ENCODE measurements around the gene CDH6.

Gene CDH6

DNA sequence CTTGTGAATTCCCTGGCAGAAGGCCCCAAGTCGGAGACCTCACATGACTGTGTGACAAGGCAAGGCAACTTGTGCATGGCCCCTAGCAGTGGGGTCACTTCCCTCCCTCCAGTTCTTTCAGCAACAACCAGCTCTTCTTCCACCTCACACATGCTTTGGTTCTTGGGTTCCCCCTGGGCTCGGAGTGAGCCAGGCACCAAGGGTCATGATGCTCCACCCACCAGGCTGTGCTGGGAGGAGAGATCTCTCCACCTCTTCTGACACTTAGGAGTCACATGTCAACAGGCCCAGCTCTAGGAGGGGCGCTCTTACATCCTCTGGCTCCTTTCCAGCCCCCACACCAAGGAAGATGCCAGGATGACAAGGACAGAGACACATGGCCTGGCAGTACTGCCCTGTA, 56.7 kb downstream of the CDH6 start:
- DNase-seq (ENCODE audit: low read depth, low spot score): no peak

DNA sequence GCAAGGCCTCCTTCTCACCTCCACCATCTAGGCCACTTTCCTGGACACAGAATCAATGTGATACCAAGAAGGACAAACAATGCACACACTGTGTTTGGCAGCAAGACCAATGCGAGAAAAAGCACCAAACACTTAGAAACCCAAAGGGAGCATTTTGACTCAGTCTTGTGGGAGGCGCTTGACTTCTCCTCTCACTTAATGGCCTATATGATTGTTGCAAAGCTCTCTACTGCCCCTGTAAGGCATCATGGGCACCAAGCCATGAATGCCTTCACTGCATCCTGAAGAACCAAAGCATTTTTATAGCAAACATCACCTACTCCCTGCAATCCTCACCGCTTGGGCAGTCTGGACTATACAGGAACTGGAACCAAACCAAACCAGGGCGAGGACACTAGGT, 57.5 kb downstream of the CDH6 start:
- no peak for DNase-seq (ENCODE audit: low read depth, low spot score)

DNA sequence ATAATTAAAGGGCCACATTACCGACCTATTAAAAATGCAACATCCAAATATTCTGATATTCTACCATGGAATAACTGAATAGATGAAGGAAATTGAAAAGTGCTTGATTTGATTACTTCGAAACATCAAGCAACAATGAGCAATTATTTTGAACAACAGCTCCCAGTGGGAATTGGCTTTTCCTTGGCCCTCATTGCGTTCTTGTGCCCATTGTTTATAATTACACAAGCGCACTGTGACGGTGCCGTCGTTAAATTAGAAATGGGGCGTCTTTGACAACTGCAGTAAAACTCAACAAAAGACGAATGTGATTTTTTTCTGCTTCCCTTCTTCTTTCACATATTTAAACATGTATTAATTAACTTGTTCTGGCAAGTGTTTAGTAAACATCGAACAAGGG, 61.6 kb downstream of the CDH6 start:
- DNase-seq (ENCODE audit: low read depth, low spot score): no peak

DNA sequence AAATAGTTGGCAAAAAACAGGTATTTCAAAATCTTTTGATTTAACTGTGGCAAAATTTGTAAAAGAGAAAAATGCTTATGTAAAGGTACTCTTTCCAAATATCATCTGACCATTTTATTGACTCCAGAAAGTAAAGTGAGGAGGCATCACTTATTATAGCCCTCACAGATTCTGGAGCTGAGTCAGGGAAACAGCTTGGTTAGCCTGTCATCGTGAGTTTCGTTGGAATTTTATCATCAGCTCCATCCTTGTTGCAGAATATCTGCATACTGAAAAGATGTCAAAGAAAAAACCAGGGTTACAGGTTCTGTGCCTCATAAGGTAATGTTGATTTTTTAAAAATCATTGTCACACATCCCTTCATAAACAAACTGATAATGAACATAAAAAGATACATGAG, 74.8 kb downstream of the CDH6 start:
- DNase-seq (ENCODE audit: low read depth, low spot score): no peak

DNA sequence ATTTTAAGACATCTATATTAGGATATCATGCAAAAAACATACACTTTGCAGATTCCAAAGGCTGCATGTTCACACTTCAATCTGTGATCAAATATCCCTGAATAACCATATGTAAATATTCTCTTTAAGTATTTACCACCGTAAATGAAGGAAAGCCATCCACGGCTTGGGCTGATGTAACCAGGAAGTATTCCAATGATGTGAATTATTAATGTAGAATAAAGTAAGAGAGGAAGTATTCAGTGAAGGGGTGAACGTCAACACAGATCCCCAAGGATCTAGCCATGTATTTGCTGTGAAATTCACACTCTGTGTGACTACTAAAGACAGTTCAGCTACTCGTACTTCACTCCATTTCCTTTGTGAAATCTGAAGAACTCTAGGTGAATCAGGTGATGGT, 75.2 kb downstream of the CDH6 start:
- DNase-seq (ENCODE audit: low read depth, low spot score): no peak

DNA sequence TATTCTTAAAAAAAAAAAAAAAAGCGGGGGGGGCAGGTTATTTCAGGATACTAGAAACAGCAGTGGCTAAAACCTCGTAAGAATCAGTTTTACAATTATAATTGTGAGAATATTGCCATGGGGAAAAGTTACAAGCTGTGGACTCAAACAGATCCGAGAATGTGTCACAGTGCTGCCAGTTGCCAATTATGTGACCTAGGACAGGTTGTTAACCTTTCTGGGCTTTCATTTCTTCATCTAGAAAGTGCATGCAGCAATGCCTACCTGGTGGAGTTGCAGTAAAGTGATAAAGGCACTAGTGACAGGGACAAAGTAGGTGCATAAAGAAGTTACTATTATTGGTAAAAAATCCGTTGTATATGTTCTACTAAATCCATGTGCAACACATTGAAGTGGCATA, 75.8 kb downstream of the CDH6 start:
- no peak for DNase-seq (ENCODE audit: low read depth, low spot score)

DNA sequence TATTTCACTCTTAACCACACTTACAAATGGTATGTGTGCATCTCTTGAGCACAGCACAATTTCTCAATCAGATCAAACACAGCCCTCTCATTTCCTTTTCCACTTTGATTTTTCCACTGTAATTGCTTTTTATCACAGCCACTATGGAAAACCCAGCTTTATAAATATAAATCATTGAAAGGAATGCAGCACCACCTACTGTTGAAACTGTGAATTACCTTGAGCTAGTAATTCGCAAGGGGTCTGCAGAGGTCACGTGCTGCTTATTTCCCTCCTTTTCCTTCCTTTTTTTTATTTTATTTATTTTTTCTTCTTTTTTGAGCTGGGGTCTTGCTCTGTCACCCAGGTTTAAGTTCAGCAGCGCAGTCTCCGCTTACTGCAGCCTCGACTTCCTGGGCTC, 76.9 kb downstream of the CDH6 start:
- no peak for DNase-seq (ENCODE audit: low read depth, low spot score)

DNA sequence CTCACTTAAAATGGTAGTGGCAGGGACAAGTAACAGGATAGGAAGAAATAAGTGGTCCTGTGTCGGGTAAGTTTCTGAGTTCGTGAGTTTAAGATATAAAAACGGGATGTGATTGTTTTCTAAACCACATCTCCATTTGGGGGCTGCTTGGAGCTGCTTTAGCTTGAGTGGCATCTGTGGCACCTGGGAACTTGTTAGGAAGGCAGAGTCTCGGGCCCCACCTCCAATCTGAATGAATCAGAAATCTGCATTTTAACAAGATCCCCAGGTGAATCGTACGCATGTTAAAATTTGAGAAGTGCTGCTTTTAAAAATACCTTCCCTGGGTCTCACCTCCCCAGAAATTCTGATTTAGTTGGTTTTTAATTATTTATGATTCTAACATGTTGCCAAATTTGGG, 78.1 kb downstream of the CDH6 start:
- no peak for DNase-seq (ENCODE audit: low read depth, low spot score)

DNA sequence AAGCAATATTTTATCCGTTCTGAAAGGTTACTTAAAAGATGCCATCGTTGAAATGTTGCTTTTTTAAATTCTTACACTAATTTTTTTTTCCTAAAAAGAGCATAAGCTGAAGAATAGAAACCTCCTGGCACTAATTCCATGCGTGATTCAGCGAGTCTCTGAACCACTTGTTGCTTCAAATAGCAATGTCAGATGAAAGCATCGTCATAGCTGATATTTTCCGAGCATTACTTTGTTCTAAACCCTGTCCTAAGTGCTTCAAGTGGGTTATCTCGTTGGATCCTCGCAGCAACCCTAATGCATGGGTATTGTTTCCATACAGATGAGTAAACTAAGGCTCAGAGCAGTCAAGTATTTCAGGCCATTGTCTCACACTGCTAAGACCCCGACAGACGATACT, 79.7 kb downstream of the CDH6 start:
- DNase-seq (ENCODE audit: low read depth, low spot score): no peak

DNA sequence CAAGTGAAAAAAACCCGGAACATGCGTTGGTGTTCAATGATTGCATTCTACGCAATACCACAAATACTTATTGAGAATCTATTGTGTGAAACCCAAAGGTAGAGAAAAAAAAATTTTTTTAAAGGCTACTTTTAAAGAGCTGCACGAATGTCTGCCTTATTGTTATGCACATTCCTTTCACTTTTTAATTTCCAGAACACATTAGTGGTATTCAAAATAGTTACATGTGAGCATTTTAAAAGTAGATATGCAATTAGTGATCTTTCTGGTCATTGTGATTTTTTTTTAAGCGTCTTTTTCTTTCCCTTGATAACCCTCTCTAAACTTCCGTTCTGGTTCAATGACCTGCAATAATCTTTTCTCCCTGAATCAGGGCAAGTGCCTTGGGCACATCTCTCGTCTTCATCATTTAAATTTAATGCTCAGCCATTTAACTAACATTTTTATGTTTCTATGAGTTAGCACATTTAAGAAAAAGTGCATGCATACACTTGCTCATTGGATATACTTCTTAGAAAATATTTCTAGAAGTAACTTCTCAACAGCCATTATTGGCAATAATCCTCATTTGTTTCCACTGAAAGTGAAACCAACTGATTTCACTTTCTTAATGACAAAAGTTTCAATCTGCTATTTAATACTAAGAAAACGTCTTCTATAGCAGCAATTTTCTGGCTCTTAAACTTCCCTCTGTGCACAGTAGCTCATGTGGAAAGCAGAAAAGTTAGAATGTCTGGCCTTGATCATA, 80.3 kb downstream of the CDH6 start:
- no peak for DNase-seq (ENCODE audit: low read depth, low spot score)

DNA sequence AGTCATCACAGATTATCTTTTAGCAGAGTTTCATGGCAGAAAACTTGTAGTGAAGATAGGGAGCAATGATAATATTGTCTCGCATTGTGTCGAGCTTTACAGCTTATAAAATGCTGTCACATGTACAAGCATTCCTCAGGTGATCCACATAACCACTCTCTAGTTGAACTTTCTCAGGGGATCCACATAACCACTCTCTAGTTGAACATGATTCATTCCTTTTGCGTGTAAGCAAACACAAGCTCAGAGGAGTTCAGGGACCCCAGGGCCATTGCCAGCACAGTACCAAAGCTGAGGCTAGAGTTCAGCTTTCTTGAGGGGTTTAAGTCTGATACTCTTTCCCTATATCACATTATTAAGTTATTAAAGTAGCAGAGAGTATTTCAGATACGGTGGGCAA, 86.7 kb downstream of the CDH6 start:
- DNase-seq (ENCODE audit: low read depth, low spot score): no peak

DNA sequence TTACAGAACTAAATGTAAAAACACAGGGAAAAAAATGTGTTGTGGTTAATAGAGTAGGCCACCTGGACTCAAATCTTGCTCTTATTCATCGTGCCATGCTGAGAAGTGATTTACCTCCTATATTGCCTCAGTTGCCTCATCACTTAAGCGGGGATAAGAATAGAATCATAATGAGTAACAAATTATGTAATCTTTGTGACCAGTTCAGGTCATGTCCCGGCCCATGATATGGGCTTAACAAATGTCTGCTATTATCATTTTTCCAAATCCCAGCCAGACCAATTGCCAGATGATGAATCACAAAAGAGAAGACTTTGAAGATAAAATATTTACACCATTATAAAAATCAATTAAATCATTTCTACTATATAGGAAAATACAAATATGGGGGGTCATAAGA, 89.8 kb downstream of the CDH6 start:
- no peak for DNase-seq (ENCODE audit: low read depth, low spot score)

DNA sequence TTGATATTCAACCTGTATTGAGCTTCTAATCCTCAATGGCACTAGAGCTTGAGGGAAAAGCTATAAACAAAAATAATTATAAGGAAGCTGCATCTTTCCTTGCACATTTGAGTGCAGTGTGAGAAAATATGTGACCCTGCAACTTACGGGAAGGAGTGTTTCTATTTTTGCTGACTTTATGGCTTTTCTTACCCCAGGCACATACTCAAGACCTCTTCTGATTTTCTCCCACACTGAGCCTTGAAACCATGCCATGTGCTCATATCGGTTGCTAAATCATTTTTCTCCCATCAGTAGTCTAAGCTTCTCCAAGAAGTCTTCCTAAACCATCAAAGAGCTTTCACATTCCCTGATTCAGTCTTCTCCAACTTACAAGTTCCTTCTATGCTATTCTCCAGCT, 91.5 kb downstream of the CDH6 start:
- DNase-seq (ENCODE audit: low read depth, low spot score): no peak

DNA sequence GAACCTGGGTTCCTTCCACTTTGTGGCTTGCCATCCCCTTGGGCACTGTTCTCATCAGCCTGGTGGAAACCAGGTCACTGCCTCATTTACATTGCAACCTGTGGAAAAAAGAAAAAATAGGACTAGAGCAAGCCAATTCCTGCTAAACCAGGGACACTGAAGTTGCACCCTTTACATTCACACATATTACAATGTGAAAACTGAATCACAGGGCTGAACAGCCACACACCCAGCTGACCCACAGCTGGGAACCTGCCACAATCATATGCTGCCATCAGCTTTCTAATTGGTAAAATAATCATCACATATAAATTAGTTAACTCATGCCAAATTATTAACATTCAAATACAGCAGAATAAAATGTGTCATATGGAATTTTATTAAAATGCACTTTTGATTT, 94.5 kb downstream of the CDH6 start:
- DNase-seq (ENCODE audit: low read depth, low spot score): no peak

DNA sequence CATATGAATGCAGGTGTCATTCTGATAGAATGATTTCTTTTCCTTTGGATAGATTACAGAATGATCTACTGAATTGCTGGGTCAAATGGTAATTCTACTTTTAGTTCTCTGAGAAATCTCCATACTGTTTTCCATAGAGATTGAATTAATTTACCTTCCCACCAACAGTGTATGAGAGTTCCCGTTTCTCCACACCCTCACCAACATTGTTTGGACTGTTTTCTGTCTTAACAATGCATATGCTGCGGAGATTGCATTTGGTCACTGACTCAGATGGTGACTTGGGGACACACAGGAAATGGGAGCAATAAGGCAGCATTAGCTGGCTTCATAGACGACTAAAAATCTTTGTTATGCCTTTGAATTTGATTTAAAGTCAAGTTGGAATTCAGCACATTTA, 95.9 kb downstream of the CDH6 start:
- DNase-seq (ENCODE audit: low read depth, low spot score): no peak

DNA sequence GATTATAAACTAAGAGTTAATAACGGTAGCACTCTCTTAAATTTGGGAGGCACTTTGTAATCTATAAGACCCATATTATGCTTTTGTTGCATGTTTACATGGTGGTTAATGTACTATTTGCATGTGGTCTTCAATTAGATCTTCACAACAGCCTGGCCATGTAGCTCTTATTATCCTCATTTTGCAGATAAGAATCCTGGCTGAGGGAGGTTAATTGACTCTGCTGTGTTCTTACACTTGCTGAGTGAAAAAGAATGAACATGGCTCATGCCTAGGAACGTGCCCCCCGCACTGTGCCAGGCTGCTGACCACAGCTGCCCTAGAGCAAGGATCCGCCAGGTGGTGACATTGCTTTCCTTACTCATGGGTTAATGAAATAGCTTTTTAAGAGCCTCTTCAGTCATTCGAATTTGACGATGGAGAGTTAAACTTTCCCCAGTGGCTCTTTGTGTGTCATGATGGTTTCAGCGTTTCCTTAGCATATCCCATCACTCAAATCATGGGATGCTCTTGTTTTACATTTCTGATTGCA, 97.9 kb downstream of the CDH6 start:
- no peak for DNase-seq (ENCODE audit: low read depth, low spot score)

DNA sequence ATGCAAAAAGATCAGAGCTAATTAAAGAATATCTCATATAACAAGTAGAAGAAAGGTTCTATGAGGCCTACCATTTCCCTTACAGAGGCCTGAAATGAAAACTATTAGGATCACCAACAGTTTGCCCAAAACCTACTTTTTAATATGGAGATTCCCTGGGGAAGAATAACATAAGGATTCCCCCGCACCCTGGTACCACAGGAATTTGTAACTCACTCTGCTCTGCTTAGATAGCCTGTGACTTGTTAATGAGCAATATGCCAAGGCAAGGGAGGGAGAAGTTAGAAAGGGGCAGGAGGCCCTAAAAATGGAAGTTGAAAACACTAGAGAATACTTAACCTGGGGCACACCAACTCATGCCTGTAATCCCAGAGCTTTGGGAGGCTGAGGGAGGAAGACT, 107.0 kb downstream of the CDH6 start:
- no peak for DNase-seq (ENCODE audit: low read depth, low spot score)

DNA sequence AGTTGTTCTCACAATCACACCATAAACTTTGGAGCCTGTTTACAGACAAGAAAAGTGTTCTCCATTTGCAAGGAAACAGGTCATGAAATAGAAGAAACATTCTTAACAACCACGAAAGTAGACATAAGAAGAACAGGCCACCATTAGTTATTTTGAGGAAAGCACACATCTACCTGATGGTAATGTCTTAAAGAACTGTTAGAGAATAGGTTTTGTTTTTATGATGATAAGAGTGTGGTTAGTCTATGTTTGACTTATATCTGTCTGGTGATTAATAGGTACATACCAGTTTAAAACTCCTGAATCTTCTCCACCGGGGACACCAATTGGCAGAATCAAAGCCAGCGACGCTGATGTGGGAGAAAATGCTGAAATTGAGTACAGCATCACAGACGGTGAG, 108.3 kb downstream of the CDH6 start:
- no peak for DNase-seq (ENCODE audit: low read depth, low spot score)

DNA sequence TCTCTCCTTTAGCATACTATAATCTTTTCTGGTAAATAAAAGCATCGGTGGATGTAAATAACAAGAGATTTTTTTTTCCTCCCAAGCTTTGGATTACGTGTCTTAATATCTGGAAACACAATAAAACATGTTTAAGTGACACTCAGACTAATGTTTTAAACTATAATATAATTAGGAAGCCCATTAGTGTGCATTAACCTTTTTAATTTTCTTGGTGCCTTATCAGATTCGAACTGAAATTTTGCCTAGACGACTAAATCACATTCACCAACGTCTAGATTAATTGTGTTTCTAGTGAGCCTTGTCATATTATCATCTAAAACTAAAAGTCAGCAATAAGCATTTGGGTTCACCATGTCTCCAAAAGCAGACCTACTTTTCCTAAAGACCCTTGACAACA, 110.2 kb downstream of the CDH6 start:
- no peak for DNase-seq (ENCODE audit: low read depth, low spot score)

DNA sequence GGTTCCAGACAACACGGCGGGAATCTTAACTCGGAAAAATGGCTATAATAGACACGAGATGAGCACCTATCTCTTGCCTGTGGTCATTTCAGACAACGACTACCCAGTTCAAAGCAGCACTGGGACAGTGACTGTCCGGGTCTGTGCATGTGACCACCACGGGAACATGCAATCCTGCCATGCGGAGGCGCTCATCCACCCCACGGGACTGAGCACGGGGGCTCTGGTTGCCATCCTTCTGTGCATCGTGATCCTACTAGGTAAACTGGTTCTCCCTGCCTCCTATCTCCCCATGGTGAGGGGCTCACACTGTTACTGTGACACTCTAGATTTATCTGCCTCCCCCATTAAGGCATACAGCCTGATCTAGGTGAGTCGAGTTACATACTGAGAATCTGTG, 124.2 kb downstream of the CDH6 start:
- no peak for DNase-seq (ENCODE audit: low read depth, low spot score)

DNA sequence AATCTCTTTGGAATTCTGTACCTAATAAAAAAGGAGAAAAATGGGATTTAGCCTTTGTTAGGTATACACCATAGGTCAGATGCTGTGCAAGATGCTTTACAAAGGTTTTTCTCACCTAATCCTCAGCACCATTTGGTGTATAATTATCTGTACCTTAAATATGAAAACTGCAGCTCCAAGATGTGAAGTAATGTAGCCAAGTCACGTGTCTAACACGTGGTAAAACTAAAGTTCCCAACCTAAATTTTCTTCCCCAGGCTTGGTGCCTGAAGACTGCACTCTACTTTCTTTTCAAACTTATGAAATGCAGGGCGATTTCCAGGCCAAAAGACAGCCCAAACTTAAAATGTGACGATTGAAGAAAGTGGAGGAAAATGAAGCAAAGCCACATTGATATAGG, 125.8 kb downstream of the CDH6 start:
- DNase-seq (ENCODE audit: low read depth, low spot score): no peak

DNA sequence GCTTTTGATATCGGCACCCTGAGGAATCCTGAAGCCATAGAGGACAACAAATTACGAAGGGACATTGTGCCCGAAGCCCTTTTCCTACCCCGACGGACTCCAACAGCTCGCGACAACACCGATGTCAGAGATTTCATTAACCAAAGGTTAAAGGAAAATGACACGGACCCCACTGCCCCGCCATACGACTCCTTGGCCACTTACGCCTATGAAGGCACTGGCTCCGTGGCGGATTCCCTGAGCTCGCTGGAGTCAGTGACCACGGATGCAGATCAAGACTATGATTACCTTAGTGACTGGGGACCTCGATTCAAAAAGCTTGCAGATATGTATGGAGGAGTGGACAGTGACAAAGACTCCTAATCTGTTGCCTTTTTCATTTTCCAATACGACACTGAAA, 129.5 kb downstream of the CDH6 start:
- no peak for DNase-seq (ENCODE audit: low read depth, low spot score)

DNA sequence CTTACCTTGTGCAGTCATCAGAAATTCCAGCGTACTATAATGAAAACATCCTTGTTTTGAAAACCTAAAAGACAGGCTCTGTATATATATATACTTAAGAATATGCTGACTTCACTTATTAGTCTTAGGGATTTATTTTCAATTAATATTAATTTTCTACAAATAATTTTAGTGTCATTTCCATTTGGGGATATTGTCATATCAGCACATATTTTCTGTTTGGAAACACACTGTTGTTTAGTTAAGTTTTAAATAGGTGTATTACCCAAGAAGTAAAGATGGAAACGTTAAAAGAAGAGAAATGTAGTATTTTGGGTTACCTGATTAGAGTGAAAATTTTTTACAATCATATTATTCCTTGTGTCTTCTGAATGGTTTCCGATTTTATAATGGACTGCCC, 131.4 kb downstream of the CDH6 start:
- DNase-seq (ENCODE audit: low read depth, low spot score): no peak
